ENCODE data around the gene PRR15L. TPM values are rescaled to one million over a fixed set of nuclear protein-coding genes. Genes with fewer than 3 reads are reported as not detected.

Gene PRR15L
- total and polyA plus RNA-seq, 2 of the 8 experiments (the other 6 are each of a cell fraction or from before 2014, with no cell fraction given), result 0.26 to 1.1 TPM

GRCh38 chr17:47998044-47998443 is 40.4 kb upstream of the PRR15L start:
- H3K4ac ChIP-seq (replicated peaks; ENCODE audit: insufficient read length, low read depth, low read length), result no peak overlapping the region
- CTCF ChIA-PET (ENCODE audit: partially characterized antibody), result interaction anchor here (0.6 to 27.8 kb wide), 5 partner anchors 10 to 91 kb away, joined by 3 to 493 read pairs (median 29); partner anchors contain the start of genes PNPO and PRR15L
- TF ChIP-seq KDM4A (IDR thresholded peaks at IDR 0.05; ENCODE audit: low read depth, low read length, severe bottlenecking) (no peak), POLR2A (IDR thresholded peaks at IDR 0.05; ENCODE audit: control extremely low read depth in 1 of 2, low read depth in 2 of 2, low read length in 2 of 2) (no peak), BACH1 (IDR thresholded peaks at IDR 0.05; ENCODE audit: low read length) (no peak), CBX5 (IDR thresholded peaks at IDR 0.05; ENCODE audit: low read depth, low read length) (no peak)

More at GRCh38 chr17:47998044-47998443, 40.4 kb upstream of the PRR15L start:
- Histone ChIP-seq H3K14ac (ENCODE audit: insufficient read length) (no peak overlapping the region), H3K18ac (ENCODE audit: extremely low read depth, low read length) (no peak overlapping the region), H3K23ac (ENCODE audit: insufficient read length) (no peak overlapping the region), H4K8ac (ENCODE audit: extremely low read depth, insufficient read depth, low read length) (no peak overlapping the region), H2AK5ac (ENCODE audit: low read depth, low read length) (no peak overlapping the region), H3K23me2 (ENCODE audit: low read depth, low read length) (no peaks in the 10 kb centered on the region), H4K5ac (ENCODE audit: insufficient read length, low read depth, low read length) (no peak overlapping the region), H3K79me1 (ENCODE audit: low read depth, low read length) (no peaks in the 10 kb centered on the region), H3K56ac (replicated peaks; ENCODE audit: insufficient read length, low read depth, low read length) (no peak overlapping the region), H3K27me3 (replicated peaks in 1 of 4; ENCODE audit: control insufficient read depth in 3 of 4, extremely low read depth in 1 of 4, insufficient read depth in 3 of 4, low read length in 3 of 4) (no peaks in the 10 kb centered on the region), H2BK12ac (ENCODE audit: low read depth, low read length) (no peak overlapping the region), H2BK5ac (ENCODE audit: low read depth, low read length) (no peak overlapping the region), H2BK120ac (replicated peaks; ENCODE audit: low read depth, low read length) (no peak overlapping the region), H2BK20ac (ENCODE audit: low read length) (no peak overlapping the region), H3K4me2 (ENCODE audit: insufficient read depth in 1 of 2, low read depth in 2 of 2, low read length in 2 of 2) (no peak overlapping the region), H4K91ac (replicated peaks; ENCODE audit: insufficient read length, low read length) (no peak overlapping the region), H3K9ac (replicated peaks in 1 of 4; ENCODE audit: extremely low read depth in 1 of 4, low read depth in 3 of 4, low read length in 3 of 4) (no peak overlapping the region), H3K27ac (ENCODE audit: low read depth, low read length) (no peak overlapping the region), H3K9me3 (ENCODE audit: insufficient read depth in 2 of 2, low read depth in 1 of 2, low read length in 1 of 2) (no peaks in the 10 kb centered on the region), H4K20me1 (replicated peaks in 1 of 2; ENCODE audit: control insufficient read depth in 1 of 2, insufficient read depth in 2 of 2, low read length in 2 of 2) (no peaks in the 10 kb centered on the region), H2BK15ac (ENCODE audit: low read length) (peak overlapping the region; percentile 61; the same call in 1 of the 2 replicates), H2AFZ (ENCODE audit: low read length) (no peak overlapping the region), H3K36me3 (ENCODE audit: control insufficient read depth in 2 of 4, insufficient read depth in 4 of 4, low read length in 3 of 4) (no peaks in the 10 kb centered on the region), H3K4me3 (ENCODE audit: extremely low read depth in 1 of 4, insufficient read depth in 2 of 4, low read depth in 3 of 4, low read length in 4 of 4) (no peak overlapping the region), H3K4me1 (replicated peaks in 1 of 4; ENCODE audit: control insufficient read depth in 3 of 4, insufficient read depth in 4 of 4, low read length in 3 of 4) (peaks cover 18 to 33% (median 27%) of the 10 kb centered on the region in 4 experiments), H3K79me2 (ENCODE audit: control insufficient read depth in 1 of 2, insufficient read depth in 2 of 2, low read length in 2 of 2) (no peaks in the 10 kb centered on the region)
- DNase-seq (ENCODE audit: low read depth in 1 of 2, low spot score in 2 of 2), result no peak
- POLR2A ChIA-PET (ENCODE audit: partially characterized antibody), result interaction anchor here (1.2 to 1.5 kb wide), 3 partner anchors 16 to 28 kb away, joined by 3 to 4 read pairs (median 4); no protein-coding TSS in a partner anchor
- no peak for FAIRE-seq
- WGBS, 2 experiments (ENCODE audit: extremely low coverage in 1 of 2, insufficient coverage in 1 of 2, insufficient read length in 1 of 2, insufficient replicate concordance in 2 of 2, low coverage in 1 of 2, low lambda C conversion rate in 2 of 2, missing lambda C conversion rate in 1 of 2), result 99% methylated on average over 6 of the region's 7 CpGs; no CpG with 5 or more reads in 1 of the 2 experiments

Measured in H1 (cell line).